Activated T-cell treated with anti-CD3 and anti-CD28 coated beads, Interleukin-2, amount 50 U/mL, for 24 hours (primary cell): ENCODE data around the gene OBSCN.

Experiments used
- DNase-seq: peaks from one replicate; pipeline ENCODE4 v3.0.0-alpha.2; 2020
- H3K27ac Mint-ChIP-seq: 2 replicates; pipeline ENCODE4 v1.8.0; 2020; ENCODE audit warnings: mild to moderate bottlenecking, mixed read lengths
- H3K27me3 Mint-ChIP-seq: 2 replicates; pipeline ENCODE4 v1.8.0; 2020; ENCODE audit warnings: mixed read lengths
- H3K36me3 Mint-ChIP-seq: 2 replicates; pipeline ENCODE4 v1.8.0; 2020; ENCODE audit warnings: low read depth, mixed read lengths
- H3K4me1 Mint-ChIP-seq: 2 replicates; pipeline ENCODE4 v1.8.0; 2020; ENCODE audit warnings: low read depth, mixed read lengths
- H3K4me3 Mint-ChIP-seq: 2 replicates; pipeline ENCODE4 v1.8.0; 2020; ENCODE audit warnings: mild to moderate bottlenecking, moderate library complexity, mixed read lengths
- H3K9me3 Mint-ChIP-seq: 2 replicates; pipeline ENCODE4 v1.8.0; 2020; ENCODE audit warnings: mixed read lengths

Gene OBSCN

GRCh38 chr1:228377664-228378089 is 169.8 kb downstream of the OBSCN start:
- Mint-ChIP-seq H3K4me1 (peaks cover 8% of the 10 kb centered on the region), H3K27ac (no peak overlapping the region), H3K4me3 (peak overlapping the region; percentile 44), H3K36me3 (no peaks in the 10 kb centered on the region), H3K9me3 (no peaks in the 10 kb centered on the region), H3K27me3 (peaks cover 18% of the 10 kb centered on the region)
- DNase-seq, result no peak

- DNase-seq, result peak; percentile 78
- H3K27ac Mint-ChIP-seq, result peak overlapping the region; percentile 2
- H3K4me1 Mint-ChIP-seq, result peaks cover 8% of the 10 kb centered on the region
- peak overlapping the region; percentile 80 for H3K4me3 Mint-ChIP-seq
- H3K36me3 Mint-ChIP-seq, result no peaks in the 10 kb centered on the region
- peaks cover 18% of the 10 kb centered on the region for H3K27me3 Mint-ChIP-seq
- no peaks in the 10 kb centered on the region for H3K9me3 Mint-ChIP-seq
Measured at GRCh38 chr1:228378090-228378872, 170.4 kb downstream of the OBSCN start.

GRCh38 chr1:228378873-228379460 is 171.1 kb downstream of the OBSCN start:
- DNase-seq, result peak; percentile 52
- H3K27me3 Mint-ChIP-seq, result peaks cover 18% of the 10 kb centered on the region

GRCh38 chr1:228379666-228380065 is 171.8 kb downstream of the OBSCN start:
- DNase-seq, result no peak
- Mint-ChIP-seq H3K27me3 (peaks cover 18% of the 10 kb centered on the region), H3K9me3 (no peaks in the 10 kb centered on the region), H3K27ac (no peak overlapping the region), H3K4me1 (peaks cover 8% of the 10 kb centered on the region), H3K36me3 (no peaks in the 10 kb centered on the region), H3K4me3 (peak overlapping the region; percentile 45)

More at GRCh38 chr1:228378873-228379460, 171.1 kb downstream of the OBSCN start:
- H3K9me3 Mint-ChIP-seq, result no peaks in the 10 kb centered on the region
- H3K4me3 Mint-ChIP-seq, result peak overlapping the region; percentile 80
- peaks cover 8% of the 10 kb centered on the region for H3K4me1 Mint-ChIP-seq
- peak overlapping the region; percentile 2 for H3K27ac Mint-ChIP-seq
- H3K36me3 Mint-ChIP-seq, result no peaks in the 10 kb centered on the region

GRCh38 chr1:228381356-228381755 is 173.5 kb downstream of the OBSCN start:
- H3K27me3 Mint-ChIP-seq, result peaks cover 18% of the 10 kb centered on the region
- H3K4me3 Mint-ChIP-seq, result no peak overlapping the region

GRCh38 chr1:228383773-228384172 is 175.9 kb downstream of the OBSCN start:
- H3K27ac Mint-ChIP-seq, result no peak overlapping the region
- H3K4me3 Mint-ChIP-seq, result no peak overlapping the region

More at GRCh38 chr1:228381356-228381755, 173.5 kb downstream of the OBSCN start:
- no peak for DNase-seq
- no peak overlapping the region for H3K27ac Mint-ChIP-seq
- H3K4me1 Mint-ChIP-seq, result peaks cover 8% of the 10 kb centered on the region
- H3K9me3 Mint-ChIP-seq, result no peaks in the 10 kb centered on the region
- no peaks in the 10 kb centered on the region for H3K36me3 Mint-ChIP-seq

GRCh38 chr1:228385232-228385631 is 177.4 kb downstream of the OBSCN start:
- no peaks in the 10 kb centered on the region for H3K9me3 Mint-ChIP-seq

More at GRCh38 chr1:228383773-228384172, 175.9 kb downstream of the OBSCN start:
- Mint-ChIP-seq H3K36me3 (no peaks in the 10 kb centered on the region), H3K4me1 (peaks cover 5% of the 10 kb centered on the region), H3K9me3 (no peaks in the 10 kb centered on the region), H3K27me3 (peaks cover 15% of the 10 kb centered on the region)
- no peak for DNase-seq

GRCh38 chr1:228387321-228387720 is 179.5 kb downstream of the OBSCN start:
- no peak for DNase-seq
- H3K4me3 Mint-ChIP-seq, result no peak overlapping the region
- H3K36me3 Mint-ChIP-seq, result peaks cover 4% of the 10 kb centered on the region
- H3K27ac Mint-ChIP-seq, result no peak overlapping the region
- H3K4me1 Mint-ChIP-seq, result no peaks in the 10 kb centered on the region
- H3K27me3 Mint-ChIP-seq, result no peaks in the 10 kb centered on the region
- no peaks in the 10 kb centered on the region for H3K9me3 Mint-ChIP-seq

More at GRCh38 chr1:228385232-228385631, 177.4 kb downstream of the OBSCN start:
- Mint-ChIP-seq H3K4me3 (no peak overlapping the region), H3K4me1 (no peaks in the 10 kb centered on the region), H3K27me3 (peaks cover 2% of the 10 kb centered on the region), H3K27ac (no peak overlapping the region), H3K36me3 (no peaks in the 10 kb centered on the region)
- no peak for DNase-seq

GRCh38 chr1:228390649-228391048 is 182.8 kb downstream of the OBSCN start:
- Mint-ChIP-seq H3K27me3 (no peaks in the 10 kb centered on the region), H3K36me3 (peaks cover 35% of the 10 kb centered on the region), H3K27ac (no peak overlapping the region), H3K9me3 (no peaks in the 10 kb centered on the region), H3K4me3 (no peak overlapping the region), H3K4me1 (no peaks in the 10 kb centered on the region)
- no peak for DNase-seq

- H3K4me1 Mint-ChIP-seq, result no peaks in the 10 kb centered on the region
- H3K27ac Mint-ChIP-seq, result no peak overlapping the region
- no peak overlapping the region for H3K4me3 Mint-ChIP-seq
- no peak for DNase-seq
- no peaks in the 10 kb centered on the region for H3K27me3 Mint-ChIP-seq
- peaks cover 44% of the 10 kb centered on the region for H3K36me3 Mint-ChIP-seq
- H3K9me3 Mint-ChIP-seq, result no peaks in the 10 kb centered on the region
Measured at GRCh38 chr1:228391411-228392020, 183.7 kb downstream of the OBSCN start.

GRCh38 chr1:228392111-228392936 is 184.5 kb downstream of the OBSCN start:
- no peaks in the 10 kb centered on the region for H3K4me1 Mint-ChIP-seq
- H3K27me3 Mint-ChIP-seq, result no peaks in the 10 kb centered on the region
- peaks cover 52% of the 10 kb centered on the region for H3K36me3 Mint-ChIP-seq
- no peak overlapping the region for H3K4me3 Mint-ChIP-seq
- no peaks in the 10 kb centered on the region for H3K9me3 Mint-ChIP-seq
- no peak overlapping the region for H3K27ac Mint-ChIP-seq
- DNase-seq, result no peak

- Mint-ChIP-seq H3K36me3 (peaks cover 62% of the 10 kb centered on the region), H3K9me3 (no peaks in the 10 kb centered on the region), H3K4me1 (peaks cover 4% of the 10 kb centered on the region), H3K4me3 (no peak overlapping the region), H3K27me3 (no peaks in the 10 kb centered on the region), H3K27ac (peak overlapping the region; percentile 55)
- no peak for DNase-seq
Measured at GRCh38 chr1:228393268-228393701, 185.4 kb downstream of the OBSCN start.

- Mint-ChIP-seq H3K4me1 (peaks cover 7% of the 10 kb centered on the region), H3K9me3 (no peaks in the 10 kb centered on the region), H3K27me3 (no peaks in the 10 kb centered on the region), H3K4me3 (no peak overlapping the region), H3K36me3 (peaks cover 67% of the 10 kb centered on the region), H3K27ac (peak overlapping the region; percentile 44)
- DNase-seq, result peak; percentile 23
Measured at GRCh38 chr1:228393811-228394570, 186.1 kb downstream of the OBSCN start.
